ENCODE data around the gene CHRFAM7A. TPM values are rescaled to one million over a fixed set of nuclear protein-coding genes. Genes with fewer than 3 reads are reported as not detected.
"Not testable (repeated sequence)": the region's sequence is repeated elsewhere in the genome, so short reads cannot be mapped to it uniquely, and the experiment has no call there.

The CHRFAM7A gene
- 4.7 TPM for total RNA-seq

GRCh38 chr15:30392766-30393663 is at the start of gene CHRFAM7A:
Gene CHRFAM7A, minus strand, starts transcription at chr15:30393540. Its CDS starts 10,189 bp downstream, at chr15:30383351.
- DNase-seq (ENCODE audit: low spot score) (peak; percentile 35), ATAC-seq (peak; percentile 76)
- intact Hi-C loops (cut with DNase I) = not testable (repeated sequence)

- DNase-seq (ENCODE audit: low spot score); ATAC-seq; intact Hi-C loops (cut with DNase I): not testable (repeated sequence)
These were observed 45.0 kb upstream of the CHRFAM7A start for GRCh38 chr15:30438348-30438747.

- DNase-seq (ENCODE audit: low spot score); ATAC-seq; intact Hi-C loops (cut with DNase I): not testable (repeated sequence)
These were observed 42.5 kb upstream of the CHRFAM7A start for GRCh38 chr15:30435878-30436277.

DNA sequence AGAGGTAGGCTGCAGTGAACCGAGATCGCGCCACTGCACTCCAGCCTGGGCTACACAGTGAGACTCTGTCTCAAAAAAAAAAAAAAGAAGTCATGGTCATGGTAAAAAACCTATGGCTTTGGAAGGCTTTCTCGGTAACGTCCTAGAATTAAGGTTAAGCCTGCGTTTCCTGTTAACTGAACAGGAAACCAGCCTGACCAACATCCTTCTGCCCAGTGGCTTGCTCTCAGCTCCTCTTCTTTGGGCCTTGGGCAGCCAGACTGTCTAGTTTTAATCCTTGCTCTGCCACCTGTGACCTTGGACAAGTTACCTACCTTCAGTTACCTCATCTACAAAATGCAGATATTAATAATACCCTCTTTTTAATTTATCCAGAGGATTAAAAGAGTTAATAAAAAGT is 27.4 kb upstream of the CHRFAM7A start:
- ATAC-seq; DNase-seq (ENCODE audit: low spot score); intact Hi-C loops (cut with DNase I): not testable (repeated sequence)

DNA sequence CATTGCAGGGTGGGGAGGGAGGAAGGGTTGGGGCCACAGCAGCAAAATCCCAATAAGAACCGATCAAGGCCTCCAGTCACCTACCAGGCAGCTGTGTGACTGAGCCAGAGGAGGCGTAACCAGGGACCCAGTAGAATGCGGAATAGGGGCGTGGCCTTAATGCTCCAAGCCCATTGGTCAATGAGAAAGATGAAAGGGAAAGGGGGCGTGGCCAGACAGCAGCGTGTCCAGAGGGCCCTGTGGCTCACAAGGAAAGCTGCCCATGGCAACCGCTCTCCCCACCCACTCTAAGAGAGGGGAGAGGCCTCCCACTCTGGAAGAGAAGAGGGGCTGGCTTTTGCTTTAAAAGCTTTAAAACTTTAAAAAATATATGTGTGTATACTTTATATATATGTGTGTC is 20.8 kb upstream of the CHRFAM7A start, which contains the start of gene GOLGA8R:
Gene GOLGA8R (minus strand): TSS at position 101 of the 400 bp plus-strand sequence. CDS start 98 bp downstream, at position 3.
- intact Hi-C loops (cut with DNase I); DNase-seq (ENCODE audit: low spot score); ATAC-seq: not testable (repeated sequence)

GRCh38 chr15:30407636-30408035 is 14.3 kb upstream of the CHRFAM7A start:
- ATAC-seq; intact Hi-C loops (cut with DNase I): not testable (repeated sequence)

GRCh38 chr15:30398988-30399387 is 5.6 kb upstream of the CHRFAM7A start:
- not testable (repeated sequence) for ATAC-seq

More at GRCh38 chr15:30407636-30408035, 14.3 kb upstream of the CHRFAM7A start:
- DNase-seq (ENCODE audit: low spot score) = peak; percentile 39

DNA sequence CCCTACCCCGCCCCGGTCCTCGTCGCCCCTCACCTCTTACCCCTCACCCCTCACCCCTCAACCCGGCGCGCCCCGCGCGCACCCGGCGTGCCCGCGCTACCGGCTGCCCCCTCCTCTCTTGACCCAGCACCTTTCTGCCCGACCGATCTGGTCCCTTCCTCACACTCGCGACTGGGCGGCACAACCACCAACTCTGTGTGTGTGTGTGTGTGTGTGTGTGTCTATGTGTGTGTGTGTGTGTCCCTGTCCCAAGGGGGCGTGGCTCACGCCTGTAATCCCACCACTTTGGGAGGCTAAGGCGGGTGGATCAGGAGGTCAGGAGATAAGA is 288 bp upstream of the CHRFAM7A start:
- DNase-seq (ENCODE audit: low spot score); intact Hi-C loops (cut with DNase I): not testable (repeated sequence)
- ATAC-seq = peak; percentile 70

More at GRCh38 chr15:30398988-30399387, 5.6 kb upstream of the CHRFAM7A start:
- intact Hi-C loops (cut with DNase I) = not testable (repeated sequence)
- peak; percentile 54 for DNase-seq (ENCODE audit: low spot score)

GRCh38 chr15:30386318-30386887 is 6.9 kb downstream of the CHRFAM7A start:
- intact Hi-C loops (cut with DNase I); ATAC-seq; DNase-seq (ENCODE audit: low spot score): not testable (repeated sequence)

DNA sequence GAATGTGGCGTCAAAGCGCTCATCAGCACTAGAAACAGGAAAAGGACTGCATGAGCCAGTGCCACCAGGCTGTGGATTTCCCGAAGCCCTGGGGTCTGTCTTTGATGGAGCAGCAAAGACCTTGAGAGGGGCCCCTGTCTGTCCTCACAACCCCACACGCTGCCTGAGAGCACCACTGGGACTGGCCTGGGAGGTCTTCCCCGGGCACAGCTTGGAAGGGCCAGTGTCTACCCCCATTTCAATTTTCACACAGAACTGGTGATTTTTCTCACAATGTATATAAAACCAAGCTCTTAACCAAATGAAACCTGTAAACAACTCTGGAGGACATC is 16.3 kb downstream of the CHRFAM7A start:
- intact Hi-C loops (cut with DNase I); ATAC-seq; DNase-seq (ENCODE audit: low spot score): not testable (repeated sequence)

GRCh38 chr15:30376375-30377081 is 16.8 kb downstream of the CHRFAM7A start:
- intact Hi-C loops (cut with DNase I); DNase-seq (ENCODE audit: low spot score); ATAC-seq: not testable (repeated sequence)

DNA sequence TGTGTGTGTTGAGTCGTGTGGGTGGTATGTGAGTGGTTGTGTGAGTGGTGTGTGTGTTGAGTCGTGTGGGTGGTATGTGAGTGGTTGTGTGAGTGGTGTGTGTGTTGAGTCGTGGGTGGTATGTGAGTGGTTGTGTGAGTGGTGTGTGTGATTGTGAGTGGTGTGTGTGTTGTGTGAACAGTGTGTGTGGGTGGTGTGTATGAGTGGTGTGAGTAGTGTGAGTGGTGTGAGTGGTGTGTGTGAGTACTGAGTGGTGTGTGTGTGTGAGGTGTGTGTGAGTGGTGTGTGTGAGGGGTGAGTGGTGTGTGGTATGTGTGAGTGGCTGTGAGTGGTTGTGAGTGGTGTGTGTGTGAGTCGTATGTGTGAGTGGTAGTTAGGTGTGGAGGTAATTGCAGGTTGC is 17.5 kb downstream of the CHRFAM7A start:
- DNase-seq (ENCODE audit: low spot score); intact Hi-C loops (cut with DNase I): not testable (repeated sequence)
- peak; percentile 26 for ATAC-seq

DNA sequence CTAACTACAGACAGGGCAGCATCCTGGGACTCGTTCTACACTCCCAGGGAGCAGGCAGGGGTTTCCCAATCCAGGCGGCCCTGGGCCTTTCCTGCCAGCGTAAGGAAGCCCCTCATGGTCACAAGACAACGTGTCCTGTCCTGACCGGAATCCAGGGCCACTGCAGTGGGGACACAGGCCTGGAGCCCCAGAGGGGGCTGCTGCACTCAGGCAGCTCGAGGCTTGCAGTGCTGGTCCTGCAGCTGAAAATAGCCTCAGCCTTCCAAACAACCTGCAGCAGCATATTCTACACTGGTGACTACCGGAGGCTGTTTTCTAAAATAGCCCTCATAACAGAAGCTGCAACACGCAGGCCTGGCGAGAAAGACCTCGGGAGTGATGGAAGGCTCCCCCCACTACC is 18.5 kb downstream of the CHRFAM7A start:
- DNase-seq (ENCODE audit: low spot score) = peak; percentile 6
- ATAC-seq; intact Hi-C loops (cut with DNase I): not testable (repeated sequence)

- ATAC-seq; intact Hi-C loops (cut with DNase I); DNase-seq (ENCODE audit: low spot score): not testable (repeated sequence)
These were observed 25.1 kb downstream of the CHRFAM7A start for GRCh38 chr15:30368271-30368670.

DNA sequence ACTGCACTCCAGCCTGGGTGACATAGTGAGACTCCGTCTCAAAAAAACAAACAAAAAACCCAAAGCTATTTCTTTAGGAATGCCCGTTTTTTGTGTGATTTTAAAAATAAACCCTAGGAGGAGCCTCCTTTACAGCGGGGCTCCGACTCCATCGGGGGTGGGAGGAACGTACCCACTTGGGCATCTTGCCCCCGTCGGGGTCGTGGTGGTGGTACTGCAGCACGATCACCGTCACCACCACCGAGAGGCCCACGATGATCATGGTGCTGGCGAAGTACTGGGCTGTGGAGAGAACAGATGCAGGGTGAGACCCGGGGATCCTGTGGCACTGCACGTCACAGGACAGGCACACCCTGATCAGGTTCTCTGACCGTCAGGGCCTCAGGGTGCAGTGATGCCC is 26.1 kb downstream of the CHRFAM7A start:
- DNase-seq (ENCODE audit: low spot score); intact Hi-C loops (cut with DNase I): not testable (repeated sequence)
- peak; percentile 22 for ATAC-seq

DNA sequence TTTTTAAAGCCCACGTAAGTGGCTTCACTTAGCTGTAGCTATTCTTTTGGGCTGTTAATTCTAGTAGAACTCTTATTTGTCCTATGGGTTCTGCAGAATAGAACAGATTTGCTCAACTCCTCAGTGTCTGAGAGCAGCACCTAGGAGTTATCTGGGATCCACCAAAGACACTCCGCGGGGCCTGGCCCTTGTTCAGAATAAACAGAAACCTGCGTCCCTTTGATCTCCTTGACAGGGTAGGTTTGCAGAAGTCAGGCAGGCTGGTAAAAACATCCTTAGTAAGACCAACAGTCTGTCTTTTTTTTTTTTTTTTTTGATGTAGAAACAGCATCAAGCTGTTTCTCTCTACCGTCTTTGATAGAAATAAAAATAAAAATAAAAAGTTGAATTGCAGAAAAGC is 31.9 kb downstream of the CHRFAM7A start:
- intact Hi-C loops (cut with DNase I); DNase-seq (ENCODE audit: low spot score); ATAC-seq: not testable (repeated sequence)

DNA sequence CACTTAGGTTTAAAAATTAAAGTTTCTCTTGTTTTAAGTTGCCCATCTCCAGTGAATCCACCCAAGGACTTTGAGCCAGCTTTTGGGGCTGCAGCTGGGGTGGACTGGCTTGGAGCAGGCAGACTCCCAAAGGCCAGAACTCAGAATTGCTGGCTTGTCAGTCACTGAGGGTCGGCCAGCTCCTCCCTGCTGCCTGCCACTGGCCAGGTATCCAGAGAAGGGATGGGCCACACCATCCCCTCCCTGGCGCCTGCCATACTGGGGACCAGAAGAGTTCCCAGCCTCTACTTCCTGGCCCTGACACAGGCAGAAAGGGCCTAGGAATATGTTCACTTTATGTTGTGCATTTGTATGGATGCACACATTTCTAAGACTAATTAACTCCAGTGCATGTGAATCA is 32.4 kb downstream of the CHRFAM7A start:
- ATAC-seq; DNase-seq (ENCODE audit: low spot score); intact Hi-C loops (cut with DNase I): not testable (repeated sequence)

GRCh38 chr15:30355043-30355442 is 38.3 kb downstream of the CHRFAM7A start:
- ATAC-seq; intact Hi-C loops (cut with DNase I); DNase-seq (ENCODE audit: low spot score): not testable (repeated sequence)

- ATAC-seq; DNase-seq (ENCODE audit: low spot score); intact Hi-C loops (cut with DNase I): not testable (repeated sequence)
These were observed 43.5 kb downstream of the CHRFAM7A start for GRCh38 chr15:30349803-30350202.

All from sciatic nerve (tissue), 2 donors.